Sigmoid colon (tissue), 3 donors: Measurements from ENCODE around the gene UBE2D4.

ENCODE experiments used
- CTCF ChIP-seq, 4 experiments: fragments of 450-650 bp in 3 of 4; fragments of 200-600 bp in 1 of 4; IDR thresholded peaks; one replicate each; pipeline ENCODE4 v1.5.1; 2016 to 2019; ENCODE audit warnings: antibody characterized with exemption in 4 of 4, mild to moderate bottlenecking in 3 of 4, moderate library complexity in 2 of 4
- POLR2A ChIP-seq, 2 donors: fragments of 450-650 bp; IDR thresholded peaks; one replicate each; pipeline ENCODE4 v1.6.1; 2016; ENCODE audit warnings: antibody characterized with exemption in 2 of 2, mild to moderate bottlenecking in 2 of 2, moderate library complexity in 2 of 2

DNA sequence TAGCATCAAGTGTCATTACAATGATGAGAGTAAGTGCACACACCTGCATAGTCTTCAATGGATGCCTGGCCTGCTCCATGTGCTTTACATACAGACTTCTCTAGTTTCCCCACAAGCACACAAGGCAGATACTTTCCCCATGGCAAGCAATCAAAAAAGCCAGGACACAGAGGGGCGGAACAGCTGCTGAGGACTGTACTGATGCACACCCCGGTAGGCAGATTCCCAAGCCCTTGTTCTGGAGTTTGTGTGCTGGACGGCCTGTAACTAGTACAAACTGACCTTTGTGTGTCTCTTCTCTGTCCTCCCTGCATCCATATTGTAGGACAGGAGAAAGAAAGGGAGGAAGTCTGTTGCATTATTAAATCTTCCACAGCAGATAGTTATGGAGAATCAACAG, 25.8 kb downstream of the UBE2D4 start:
- TF ChIP-seq CTCF (IDR thresholded peaks at IDR 0.05), result no peak
- TF ChIP-seq POLR2A (IDR thresholded peaks at IDR 0.05), result no peak
